Fibroblast of the aortic adventitia (primary cell): ENCODE results near the gene LYSMD1. TPM values are rescaled to one million over a fixed set of nuclear protein-coding genes. Genes with fewer than 3 reads are reported as not detected.
A peak's percentile ranks its signal among the peaks of the same experiment; 100 is the strongest.
"Not testable (repeated sequence)": the region's sequence is repeated elsewhere in the genome, so short reads cannot be mapped to it uniquely, and the experiment has no call there.

Source experiments
- DNase-seq: peaks from one replicate; pipeline ENCODE4 v3.0.0-alpha.2; 2010; ENCODE audit warnings: low read depth
- H3K4me3 ChIP-seq: 2 replicates; pipeline ENCODE4 v1.5.1; 2011; ENCODE audit warnings: low read depth, mild to moderate bottlenecking, control low read depth, low read length, moderate library complexity
- total RNA-seq: library from RNA; depleted of rRNA; stranded (reverse); fragments of >200 nt; gene quantifications from 2 replicates; pipeline ENCODE4 v1.2.3, GENCODE V29; 2012; ENCODE audit warnings: low replicate concordance
- TF ChIP-seq, protein P1 (sequence below): IDR thresholded peaks from 2 replicates; pipeline ENCODE4 v1.5.1; 2011; ENCODE audit warnings: mild to moderate bottlenecking, low read length, control low read depth, inconsistent platforms; ENCODE audit not compliant: insufficient read depth

Gene LYSMD1
- total RNA-seq, 1 donor: 7.5 TPM

DNA sequence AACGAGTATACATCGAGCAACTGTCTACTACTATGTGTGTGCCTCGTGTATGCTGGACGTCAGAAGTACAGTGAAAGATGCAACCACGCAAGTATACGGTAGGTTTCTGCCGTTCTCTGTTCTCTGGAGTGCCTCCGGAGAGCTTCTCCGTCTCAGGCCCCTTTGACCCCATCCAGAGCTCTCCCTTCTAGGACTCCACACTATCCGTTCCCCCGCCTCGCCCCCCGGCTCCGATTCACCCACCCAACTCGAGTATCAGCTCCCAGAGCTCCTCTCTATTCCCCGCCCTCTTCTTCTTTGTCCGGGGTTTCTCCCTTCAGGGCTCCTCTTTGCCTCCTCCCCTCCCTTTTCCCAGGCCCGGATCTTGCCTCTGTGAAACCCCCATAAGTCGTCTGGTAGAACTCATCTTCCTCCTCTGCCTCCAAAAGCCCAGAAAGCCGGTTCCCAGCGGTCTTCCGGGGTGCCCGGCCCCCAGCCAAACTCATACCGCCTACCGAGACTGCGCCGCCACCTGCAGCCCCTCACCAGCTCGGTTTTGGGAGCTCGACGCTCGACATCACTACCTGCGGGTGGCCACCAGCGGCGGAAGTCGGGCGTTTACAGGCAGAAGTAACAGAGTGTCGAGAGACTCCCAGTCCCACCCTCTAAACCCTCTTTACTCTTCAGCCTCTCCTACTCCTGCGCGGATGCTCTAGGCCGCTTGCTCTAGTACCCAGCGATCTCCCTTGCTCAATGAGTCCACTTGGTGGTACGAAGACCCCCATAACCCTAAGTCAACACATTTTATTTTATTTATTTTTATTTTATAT lies 24.1 kb upstream of the LYSMD1 start, which contains the start of gene VPS72:
VPS72 (minus strand) TSS at position 561 of the 809 bp plus-strand sequence; CDS start at position 485, 76 bp downstream.
- TF ChIP-seq, protein P1, sequence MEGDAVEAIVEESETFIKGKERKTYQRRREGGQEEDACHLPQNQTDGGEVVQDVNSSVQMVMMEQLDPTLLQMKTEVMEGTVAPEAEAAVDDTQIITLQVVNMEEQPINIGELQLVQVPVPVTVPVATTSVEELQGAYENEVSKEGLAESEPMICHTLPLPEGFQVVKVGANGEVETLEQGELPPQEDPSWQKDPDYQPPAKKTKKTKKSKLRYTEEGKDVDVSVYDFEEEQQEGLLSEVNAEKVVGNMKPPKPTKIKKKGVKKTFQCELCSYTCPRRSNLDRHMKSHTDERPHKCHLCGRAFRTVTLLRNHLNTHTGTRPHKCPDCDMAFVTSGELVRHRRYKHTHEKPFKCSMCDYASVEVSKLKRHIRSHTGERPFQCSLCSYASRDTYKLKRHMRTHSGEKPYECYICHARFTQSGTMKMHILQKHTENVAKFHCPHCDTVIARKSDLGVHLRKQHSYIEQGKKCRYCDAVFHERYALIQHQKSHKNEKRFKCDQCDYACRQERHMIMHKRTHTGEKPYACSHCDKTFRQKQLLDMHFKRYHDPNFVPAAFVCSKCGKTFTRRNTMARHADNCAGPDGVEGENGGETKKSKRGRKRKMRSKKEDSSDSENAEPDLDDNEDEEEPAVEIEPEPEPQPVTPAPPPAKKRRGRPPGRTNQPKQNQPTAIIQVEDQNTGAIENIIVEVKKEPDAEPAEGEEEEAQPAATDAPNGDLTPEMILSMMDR: no peak
- DNase-seq: peak; percentile 87

DNA sequence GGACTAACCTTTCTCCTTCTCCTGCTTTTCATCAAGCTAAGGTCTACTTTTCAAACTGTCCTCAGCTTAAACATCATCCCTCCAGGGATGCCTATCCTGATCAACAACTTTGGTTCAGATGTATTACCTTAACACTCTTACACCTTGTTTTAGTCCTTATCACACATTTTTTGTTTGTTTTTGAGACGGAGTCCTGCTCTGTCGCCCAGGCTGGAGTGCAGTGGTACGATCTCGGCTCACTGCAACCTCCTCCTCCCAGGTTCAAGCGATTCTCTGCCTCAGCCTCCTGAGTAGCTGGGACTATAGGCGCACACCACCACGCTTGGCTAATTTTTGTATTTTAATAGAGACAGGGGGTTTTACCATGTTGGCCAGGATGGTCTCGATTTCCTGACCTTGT lies 23.0 kb upstream of the LYSMD1 start:
- H3K4me3 ChIP-seq: peak overlapping the region; percentile 88
- DNase-seq: not testable (repeated sequence)

More for the DNA sequence above, 24.1 kb upstream of the LYSMD1 start, which contains the start of gene VPS72:
- peak within 1 kb of the TSS; percentile 88 for H3K4me3 ChIP-seq

DNA sequence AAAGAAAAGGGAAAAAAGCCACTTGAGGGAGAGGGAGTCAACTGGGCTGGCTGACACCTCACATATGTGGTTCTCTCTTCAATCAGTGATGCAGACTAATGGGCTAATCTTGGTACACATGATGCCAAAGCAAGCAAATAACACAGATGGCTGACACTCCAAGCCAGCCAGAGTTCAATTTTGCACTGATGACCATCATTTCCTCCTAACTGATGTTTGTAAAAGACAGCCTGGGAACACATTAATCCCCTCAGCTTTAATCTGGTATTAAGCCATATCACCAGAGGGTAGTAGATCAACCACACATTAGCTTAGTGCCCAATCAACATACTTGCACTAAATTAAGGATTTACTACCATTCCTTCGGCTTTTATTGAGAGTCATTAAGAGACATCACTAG lies 21.5 kb upstream of the LYSMD1 start:
- no peak for DNase-seq
- TF ChIP-seq, protein P1: no peak
- no peak overlapping the region for H3K4me3 ChIP-seq

DNA sequence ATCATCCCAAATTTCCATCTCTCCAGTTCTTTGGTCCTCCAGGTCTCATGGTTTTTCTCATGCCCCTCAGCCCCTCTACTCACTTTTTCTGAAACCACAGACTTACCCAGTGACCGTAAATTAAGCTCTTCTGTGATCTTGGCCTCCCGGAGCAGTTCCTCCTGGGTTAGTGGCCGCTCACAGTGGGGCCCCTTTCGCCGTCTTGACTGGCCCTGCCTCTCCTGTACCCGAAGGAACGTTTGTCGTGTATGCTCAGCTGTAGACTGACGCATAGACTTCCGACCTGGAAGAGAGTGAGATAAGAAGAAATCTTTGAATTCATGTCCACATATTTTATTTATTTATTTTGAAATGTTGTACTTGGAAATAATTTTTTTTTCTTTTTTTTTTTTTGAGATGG lies 18.5 kb upstream of the LYSMD1 start:
- TF ChIP-seq, protein P1: no peak
- DNase-seq: no peak
- no peak overlapping the region for H3K4me3 ChIP-seq

DNA sequence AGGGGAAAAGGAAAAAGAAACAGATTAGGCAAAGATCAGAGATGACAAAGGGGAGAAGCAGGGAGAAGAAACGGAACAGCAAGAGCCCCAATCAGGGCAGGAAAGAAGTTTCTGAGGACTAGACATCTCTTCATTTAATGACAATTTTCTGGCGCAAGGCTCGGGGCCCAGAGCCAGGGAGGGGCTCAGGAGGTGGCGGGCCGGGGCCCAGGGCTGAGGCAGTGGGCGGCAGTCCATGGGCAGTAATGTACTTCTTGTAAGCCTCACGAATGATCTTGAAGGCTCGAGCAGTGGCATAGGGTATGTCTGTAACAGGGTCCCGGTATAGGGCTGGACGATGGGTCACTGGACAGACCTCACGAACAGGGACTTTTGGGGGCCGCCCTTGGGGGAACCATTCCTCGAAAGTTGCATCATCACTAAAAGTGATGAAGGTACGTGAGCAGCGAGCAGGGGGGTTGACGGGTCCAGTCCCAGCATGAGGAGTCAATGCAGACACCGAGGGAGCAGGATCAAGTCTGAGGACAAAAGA lies 10.9 kb upstream of the LYSMD1 start:
- H3K4me3 ChIP-seq: no peak overlapping the region
- no peak for DNase-seq
- TF ChIP-seq, protein P1: no peak

DNA sequence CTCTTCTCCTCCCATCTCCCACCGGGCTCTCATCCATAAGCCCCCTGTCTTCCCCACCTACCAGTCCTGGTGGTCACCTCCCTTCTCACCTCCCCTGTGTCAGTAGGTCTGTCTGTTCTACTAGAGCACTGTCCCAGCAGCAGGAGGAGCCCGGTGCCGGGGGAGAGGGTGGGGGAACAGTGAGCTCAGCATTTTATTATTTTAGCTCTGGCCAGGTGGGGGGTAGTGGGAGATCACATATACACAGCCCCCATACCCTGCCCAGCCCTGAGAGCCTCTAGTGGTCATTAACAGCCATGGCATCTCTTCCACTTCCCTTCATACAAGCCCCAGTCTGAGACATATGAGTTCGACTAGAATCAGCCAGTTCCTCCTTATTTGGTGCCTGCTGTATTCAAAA lies 10.2 kb upstream of the LYSMD1 start, which contains the start of gene TMOD4:
TMOD4 (minus strand) TSS at position 119 of the 400 bp plus-strand sequence. CDS start 1,106 bp downstream, outside the sequence.
- H3K4me3 ChIP-seq: no peak within 1 kb of the TSS
- DNase-seq: no peak
- TF ChIP-seq, protein P1: peak; percentile 65

DNA sequence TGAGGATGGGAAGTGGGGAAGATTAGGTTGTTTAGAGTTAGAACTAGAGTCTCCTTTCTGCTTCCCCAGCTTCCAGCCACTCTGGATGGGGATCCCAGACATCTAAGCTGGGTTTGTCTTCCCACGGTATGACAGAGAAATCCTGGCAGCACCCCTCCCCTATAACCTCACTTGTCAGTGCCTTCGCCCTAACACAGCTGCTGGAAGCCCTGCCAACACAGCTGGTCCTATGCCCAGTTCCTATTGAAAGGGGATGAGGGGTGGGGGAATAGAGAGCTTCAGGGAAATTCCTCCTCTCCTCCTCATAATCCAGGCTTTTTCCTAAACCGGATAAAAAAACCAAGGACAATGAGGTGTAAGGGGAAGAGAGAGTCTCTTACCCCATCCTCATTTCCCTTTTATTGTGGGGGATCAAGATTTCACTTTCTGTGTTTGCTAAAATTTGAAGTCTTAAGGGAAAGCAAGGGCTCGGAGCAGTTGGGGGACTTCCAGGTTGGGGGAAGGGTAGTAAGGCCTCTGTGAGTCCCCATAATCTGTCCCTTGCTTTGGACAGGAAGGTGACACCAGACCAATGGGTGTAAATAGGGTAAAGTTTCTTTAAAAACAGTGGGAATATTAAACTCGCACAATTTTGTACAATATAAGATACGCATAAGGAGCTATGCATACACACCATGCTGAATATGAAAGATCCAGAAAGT lies 9.5 kb upstream of the LYSMD1 start:
- DNase-seq: peak; percentile 72
- no peak overlapping the region for H3K4me3 ChIP-seq
- TF ChIP-seq, protein P1: no peak
